GM19468 (cell line): ENCODE results near the gene RAB31.

Experiments used
- ATAC-seq: cut with Tn5 transposase; IDR thresholded peaks from one replicate; pipeline ENCODE4 v1.9.1; 2021; ENCODE audit warnings: mild to moderate bottlenecking, moderate library complexity, moderate number of reproducible peaks; ENCODE audit not compliant: unreplicated experiment; ENCODE audit errors: extremely low read depth

RAB31 gene

GRCh38 chr18:9779630-9780029 is 71.5 kb downstream of the RAB31 start:
- no peak for ATAC-seq

GRCh38 chr18:9782073-9782857 is 74.2 kb downstream of the RAB31 start:
- ATAC-seq: no peak

- ATAC-seq: no peak
Measured at GRCh38 chr18:9786631-9787030, 78.5 kb downstream of the RAB31 start.

GRCh38 chr18:9787036-9787435 is 78.9 kb downstream of the RAB31 start:
- ATAC-seq: no peak

- no peak for ATAC-seq
Measured at GRCh38 chr18:9787712-9788111, 79.6 kb downstream of the RAB31 start.

GRCh38 chr18:9788140-9788539 is 80.0 kb downstream of the RAB31 start:
- no peak for ATAC-seq

- no peak for ATAC-seq
Measured at GRCh38 chr18:9788860-9789259, 80.8 kb downstream of the RAB31 start.

- ATAC-seq: no peak
Measured at GRCh38 chr18:9790261-9790660, 82.2 kb downstream of the RAB31 start.

GRCh38 chr18:9791991-9792390 is 83.9 kb downstream of the RAB31 start:
- ATAC-seq: no peak

GRCh38 chr18:9792565-9793245 is 84.6 kb downstream of the RAB31 start:
- no peak for ATAC-seq

- no peak for ATAC-seq
Measured at GRCh38 chr18:9796011-9796410, 87.9 kb downstream of the RAB31 start.

GRCh38 chr18:9796935-9797549 is 88.9 kb downstream of the RAB31 start:
- no peak for ATAC-seq

GRCh38 chr18:9802175-9803062 is 94.3 kb downstream of the RAB31 start:
- no peak for ATAC-seq

GRCh38 chr18:9803063-9803697 is 95.1 kb downstream of the RAB31 start:
- no peak for ATAC-seq

- ATAC-seq: no peak
Measured at GRCh38 chr18:9803698-9804516, 95.8 kb downstream of the RAB31 start.

- ATAC-seq: no peak
Measured at GRCh38 chr18:9804517-9805104, 96.5 kb downstream of the RAB31 start.

- no peak for ATAC-seq
Measured at GRCh38 chr18:9806905-9807304, 98.8 kb downstream of the RAB31 start.

GRCh38 chr18:9808295-9809241 is 100.5 kb downstream of the RAB31 start:
- ATAC-seq: no peak
